Lung (tissue), 12 donors: ENCODE results near the gene SRF. TPM values are rescaled to one million over a fixed set of nuclear protein-coding genes. Genes with fewer than 3 reads are reported as not detected.

Experiments
- ATAC-seq: fragments of 200-7000 bp; cut with Tn5 transposase; one replicate; pipeline ENCODE4 v1.9.1; 2020; ENCODE audit warnings: moderate number of reproducible peaks; ENCODE audit not compliant: insufficient read depth, low FRiP score
- DNase-seq, 3 donors: peaks; one replicate each; pipeline ENCODE4 v3.0.0-alpha.2; 2013 to 2017
- H3K27ac ChIP-seq, 2 donors: one replicate each; pipeline ENCODE4 v1.5.1; 2013; ENCODE audit warnings: mild to moderate bottlenecking in 2 of 2, moderate library complexity in 2 of 2, control low read depth in 1 of 2, inconsistent platforms in 1 of 2, low read depth in 1 of 2, low read length in 1 of 2
- H3K27me3 ChIP-seq, 3 donors: one replicate each; pipeline ENCODE4 v1.5.1; 2013; ENCODE audit warnings: low read length in 2 of 3; ENCODE audit not compliant: control insufficient read depth in 3 of 3, insufficient read depth in 3 of 3
- H3K36me3 ChIP-seq, 4 donors: one replicate each; pipeline ENCODE4 v1.5.1; 2013; ENCODE audit warnings: low read length in 4 of 4, mild to moderate bottlenecking in 1 of 4, moderate library complexity in 1 of 4; ENCODE audit not compliant: control insufficient read depth in 4 of 4, insufficient read depth in 4 of 4
- H3K4me1 ChIP-seq, 5 donors: one replicate each; pipeline ENCODE4 v1.5.1; 2013; ENCODE audit warnings: low read length in 5 of 5, mild to moderate bottlenecking in 2 of 5, moderate library complexity in 1 of 5; ENCODE audit not compliant: control insufficient read depth in 5 of 5, insufficient read depth in 5 of 5
- H3K4me3 ChIP-seq: one replicate; pipeline ENCODE4 v1.5.1; 2013; ENCODE audit warnings: mild to moderate bottlenecking, control low read depth, moderate library complexity
- H3K9ac ChIP-seq, 2 donors: one replicate each; pipeline ENCODE4 v1.5.1; 2013; ENCODE audit warnings: low read length in 2 of 2, control low read depth in 1 of 2; ENCODE audit not compliant: insufficient read depth in 1 of 2
- H3K9me3 ChIP-seq, 4 donors: one replicate each; pipeline ENCODE4 v1.5.1; 2013; ENCODE audit warnings: low read length in 3 of 4, mild to moderate bottlenecking in 1 of 4, moderate library complexity in 1 of 4; ENCODE audit not compliant: control insufficient read depth in 4 of 4, insufficient read depth in 3 of 4
- WGBS, 2 donors: extraction: QIAGEN DNeasy Blood & Tissue Kit; methylation state at CpG; one replicate each; pipeline ENCODE4 v1.1.7; 2013; 5-methylcytosine and 5-hydroxymethylcytosine counted together
- polyA plus RNA-seq, 2 donors: library from polyadenylated mRNA; stranded (reverse); fragments of 200-250 nt; gene quantifications; one replicate each; pipeline ENCODE4 v1.2.1, GENCODE V29; 2013
- total RNA-seq, 2 donors: library from RNA; depleted of rRNA in 1 of 2; stranded (reverse); fragments of >200 nt in 1 of 2; gene quantifications; one replicate each; pipeline ENCODE4 v1.2.1, GENCODE V29; 2014 to 2021
- TF ChIP-seq, protein P1 (sequence below): IDR thresholded peaks from 2 replicates; pipeline ENCODE4 v1.5.1; 2012; ENCODE audit warnings: mild to moderate bottlenecking; ENCODE audit errors: control extremely low read depth, extremely low read depth
- donor health status: control.
- donor health status: control.
- donor health status: Bipolar disorder and iron deficiency.
- donor health status: healthy.
- donor health status: DM: yes; HTN: yes; CAD: no.

The SRF gene
- total and polyA plus RNA-seq, 4 donors: 12.7 to 42.0 (median 29.0) TPM

DNA sequence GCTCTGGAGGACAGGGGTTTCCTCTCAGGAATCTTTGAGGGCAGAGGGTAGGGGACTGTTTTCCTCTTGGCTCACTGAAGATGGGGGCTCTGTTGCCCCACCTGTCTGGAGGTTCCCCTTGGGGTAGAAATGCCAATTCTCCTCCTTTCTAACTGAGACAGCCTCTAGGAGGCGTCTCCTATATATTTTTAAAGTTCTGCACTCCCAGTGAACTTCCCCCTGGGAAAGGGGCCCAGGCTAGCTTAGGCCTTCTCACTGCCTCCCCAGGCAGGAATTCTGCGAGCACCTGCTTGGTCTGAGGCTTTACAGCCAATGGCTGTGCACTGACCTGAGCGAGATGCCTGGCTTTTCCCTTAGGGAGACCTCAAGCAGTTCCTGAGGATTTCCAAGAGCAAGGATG is 24.8 kb upstream of the SRF start:
- TF ChIP-seq, protein P1, sequence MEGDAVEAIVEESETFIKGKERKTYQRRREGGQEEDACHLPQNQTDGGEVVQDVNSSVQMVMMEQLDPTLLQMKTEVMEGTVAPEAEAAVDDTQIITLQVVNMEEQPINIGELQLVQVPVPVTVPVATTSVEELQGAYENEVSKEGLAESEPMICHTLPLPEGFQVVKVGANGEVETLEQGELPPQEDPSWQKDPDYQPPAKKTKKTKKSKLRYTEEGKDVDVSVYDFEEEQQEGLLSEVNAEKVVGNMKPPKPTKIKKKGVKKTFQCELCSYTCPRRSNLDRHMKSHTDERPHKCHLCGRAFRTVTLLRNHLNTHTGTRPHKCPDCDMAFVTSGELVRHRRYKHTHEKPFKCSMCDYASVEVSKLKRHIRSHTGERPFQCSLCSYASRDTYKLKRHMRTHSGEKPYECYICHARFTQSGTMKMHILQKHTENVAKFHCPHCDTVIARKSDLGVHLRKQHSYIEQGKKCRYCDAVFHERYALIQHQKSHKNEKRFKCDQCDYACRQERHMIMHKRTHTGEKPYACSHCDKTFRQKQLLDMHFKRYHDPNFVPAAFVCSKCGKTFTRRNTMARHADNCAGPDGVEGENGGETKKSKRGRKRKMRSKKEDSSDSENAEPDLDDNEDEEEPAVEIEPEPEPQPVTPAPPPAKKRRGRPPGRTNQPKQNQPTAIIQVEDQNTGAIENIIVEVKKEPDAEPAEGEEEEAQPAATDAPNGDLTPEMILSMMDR: no peak
- no peak overlapping the region for H3K9ac ChIP-seq
- H3K9me3 ChIP-seq: no peaks in the 10 kb centered on the region
- H3K27ac ChIP-seq: no peak overlapping the region
- DNase-seq (no peak), ATAC-seq (no peak)
- H3K4me3 ChIP-seq: no peak overlapping the region
- peaks cover 0 to 39% (median 20%) of the 10 kb centered on the region in 4 donors for H3K36me3 ChIP-seq
- H3K4me1 ChIP-seq: peaks cover 0 to 13% (median 0%) of the 10 kb centered on the region in 5 donors
- WGBS, 2 donors: 92 to 93% methylated on average over 3 of the region's 3 CpGs
- no peaks in the 10 kb centered on the region for H3K27me3 ChIP-seq

DNA sequence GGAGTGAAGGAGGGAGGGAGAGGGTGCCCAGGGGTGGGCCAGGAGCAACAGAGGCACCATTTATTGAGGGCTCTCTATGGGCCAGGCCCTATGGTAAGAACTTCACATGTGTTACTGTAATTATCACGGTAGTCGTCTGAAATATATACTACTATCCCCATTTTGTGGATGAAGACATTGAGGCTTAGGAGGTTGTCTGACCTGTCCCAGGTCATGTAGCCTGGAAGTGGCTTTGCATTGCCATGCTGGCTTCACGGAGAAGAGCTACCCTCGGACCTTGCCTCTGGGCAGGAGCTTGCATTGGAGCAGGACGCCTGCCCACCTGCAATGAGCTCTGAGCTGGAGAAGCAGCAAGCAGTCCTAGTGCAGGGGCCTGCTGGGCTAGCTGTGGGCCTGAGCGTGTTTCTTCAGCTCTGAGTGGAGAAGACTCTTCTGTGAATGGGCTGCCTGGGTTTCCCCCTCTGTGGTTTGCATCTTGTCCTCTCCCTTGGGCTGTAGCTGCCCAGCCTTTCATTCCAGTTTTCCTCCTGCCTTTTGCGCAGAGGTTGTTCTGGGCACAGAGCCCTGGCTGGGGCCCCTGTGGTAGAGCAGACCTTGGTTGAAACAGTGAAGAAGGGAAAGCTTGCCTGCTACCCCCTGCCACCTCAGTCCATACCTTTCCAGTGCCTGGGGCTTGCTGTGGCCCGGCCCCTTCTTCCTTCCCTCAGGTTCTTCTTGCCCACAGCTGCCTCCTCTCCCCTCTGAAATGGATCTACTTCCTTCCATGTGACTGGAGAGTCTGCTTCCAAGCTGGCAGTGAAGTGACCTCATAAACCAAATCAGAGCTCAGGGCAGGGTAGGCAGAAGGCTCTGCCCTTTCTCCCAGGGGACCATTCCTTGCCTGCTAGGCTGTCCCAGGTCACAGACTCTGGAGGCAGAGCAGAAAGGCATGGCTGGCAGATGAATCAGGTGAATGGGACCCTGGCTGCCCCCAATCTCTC is 24.1 kb upstream of the SRF start:
- no peak overlapping the region for H3K4me3 ChIP-seq
- TF ChIP-seq, protein P1: no peak
- no peak for DNase-seq

DNA sequence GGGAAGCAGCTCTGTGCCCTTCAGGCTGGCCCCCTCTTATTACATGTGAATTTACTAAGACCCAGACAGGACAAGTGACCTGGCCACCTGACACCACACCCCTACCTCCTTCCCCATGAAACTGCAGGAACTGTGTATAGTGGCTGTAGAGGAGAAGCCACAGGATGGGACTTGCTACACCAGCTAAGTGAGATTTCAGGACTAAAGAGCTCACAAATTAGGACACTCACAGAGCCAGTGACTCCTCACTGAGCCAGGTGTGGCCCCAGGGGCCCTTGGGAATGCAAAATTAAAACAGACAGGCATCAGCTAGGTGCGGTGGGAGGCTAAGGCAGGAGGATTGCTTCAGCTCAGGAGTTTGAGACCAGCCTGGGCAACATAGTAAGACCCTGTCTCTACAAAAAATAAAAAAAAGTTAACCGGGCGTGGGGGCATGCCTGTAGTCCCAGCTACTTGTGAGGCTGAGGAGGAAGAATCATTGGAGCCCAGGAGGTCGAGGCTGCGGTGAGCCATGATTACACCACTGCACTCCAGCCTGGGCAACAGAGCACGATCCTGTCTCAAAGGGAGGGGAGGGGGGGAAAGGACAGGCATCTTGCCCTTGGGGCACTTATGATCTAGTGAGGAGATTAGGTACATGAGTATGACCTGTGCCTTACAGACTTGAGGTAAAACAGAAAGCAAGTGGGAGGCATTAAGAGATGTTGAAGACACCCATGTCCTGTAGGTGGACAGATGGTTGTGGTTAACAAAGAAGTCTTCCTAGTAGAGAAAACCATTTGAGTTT is 23.2 kb upstream of the SRF start:
- Histone ChIP-seq H3K9ac (no peak overlapping the region), H3K9me3 (no peaks in the 10 kb centered on the region), H3K36me3 (peaks cover 0 to 34% (median 18%) of the 10 kb centered on the region in 4 donors), H3K27ac (no peak overlapping the region), H3K4me1 (peaks cover 0 to 10% (median 0%) of the 10 kb centered on the region in 5 donors), H3K4me3 (no peak overlapping the region), H3K27me3 (no peaks in the 10 kb centered on the region)
- no peak for ATAC-seq
- TF ChIP-seq, protein P1: no peak
- 92 to 95% methylated on average over 6 of the region's 6 CpGs for WGBS, 2 donors
- no peak for DNase-seq

More for the DNA sequence above, 24.1 kb upstream of the SRF start:
- Histone ChIP-seq H3K9me3 (no peaks in the 10 kb centered on the region), H3K36me3 (peaks cover 0 to 31% (median 19%) of the 10 kb centered on the region in 4 donors), H3K27ac (no peak overlapping the region), H3K4me1 (peaks cover 0 to 13% (median 0%) of the 10 kb centered on the region in 5 donors), H3K27me3 (no peaks in the 10 kb centered on the region), H3K9ac (no peak overlapping the region)
- WGBS, 2 donors: 94 to 98% methylated on average over 8 of the region's 8 CpGs
- ATAC-seq: no peak
